Upper lobe of left lung (tissue), 4 donors: ENCODE data around the gene ABCG1.

ENCODE experiments used
- POLR2A ChIP-seq, 4 donors: fragments of 450-650 bp; IDR thresholded peaks; one replicate each; pipeline ENCODE4 v1.5.1; 2016 to 2017; ENCODE audit warnings: antibody characterized with exemption in 4 of 4, mild to moderate bottlenecking in 2 of 4
- POLR2AphosphoS5 ChIP-seq, 2 donors: sonication (generic); formaldehyde crosslinking; IDR thresholded peaks; one replicate each; pipeline ENCODE4 v1.5.1; 2017; ENCODE audit warnings: antibody characterized with exemption in 2 of 2
- TF ChIP-seq, protein P1 (sequence below), 6 experiments: fragments of 450-650 bp in 4 of 6; fragments of 200-600 bp in 2 of 6; sonication (generic) in 2 of 6; IDR thresholded peaks; one replicate each; pipeline ENCODE4 v1.5.1; 2016 to 2019; ENCODE audit warnings: antibody characterized with exemption in 6 of 6

- TF ChIP-seq POLR2A (IDR thresholded peaks at IDR 0.05) = no peak
- TF ChIP-seq, protein P1, sequence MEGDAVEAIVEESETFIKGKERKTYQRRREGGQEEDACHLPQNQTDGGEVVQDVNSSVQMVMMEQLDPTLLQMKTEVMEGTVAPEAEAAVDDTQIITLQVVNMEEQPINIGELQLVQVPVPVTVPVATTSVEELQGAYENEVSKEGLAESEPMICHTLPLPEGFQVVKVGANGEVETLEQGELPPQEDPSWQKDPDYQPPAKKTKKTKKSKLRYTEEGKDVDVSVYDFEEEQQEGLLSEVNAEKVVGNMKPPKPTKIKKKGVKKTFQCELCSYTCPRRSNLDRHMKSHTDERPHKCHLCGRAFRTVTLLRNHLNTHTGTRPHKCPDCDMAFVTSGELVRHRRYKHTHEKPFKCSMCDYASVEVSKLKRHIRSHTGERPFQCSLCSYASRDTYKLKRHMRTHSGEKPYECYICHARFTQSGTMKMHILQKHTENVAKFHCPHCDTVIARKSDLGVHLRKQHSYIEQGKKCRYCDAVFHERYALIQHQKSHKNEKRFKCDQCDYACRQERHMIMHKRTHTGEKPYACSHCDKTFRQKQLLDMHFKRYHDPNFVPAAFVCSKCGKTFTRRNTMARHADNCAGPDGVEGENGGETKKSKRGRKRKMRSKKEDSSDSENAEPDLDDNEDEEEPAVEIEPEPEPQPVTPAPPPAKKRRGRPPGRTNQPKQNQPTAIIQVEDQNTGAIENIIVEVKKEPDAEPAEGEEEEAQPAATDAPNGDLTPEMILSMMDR (IDR thresholded peaks at IDR 0.05) = no peak
- TF ChIP-seq POLR2AphosphoS5 (IDR thresholded peaks at IDR 0.05) = no peak
Measured at GRCh38 chr21:42343556-42343955, 124.6 kb downstream of the ABCG1 start.
